ENCODE results near the gene RPS6KA4.

Gene RPS6KA4

DNA sequence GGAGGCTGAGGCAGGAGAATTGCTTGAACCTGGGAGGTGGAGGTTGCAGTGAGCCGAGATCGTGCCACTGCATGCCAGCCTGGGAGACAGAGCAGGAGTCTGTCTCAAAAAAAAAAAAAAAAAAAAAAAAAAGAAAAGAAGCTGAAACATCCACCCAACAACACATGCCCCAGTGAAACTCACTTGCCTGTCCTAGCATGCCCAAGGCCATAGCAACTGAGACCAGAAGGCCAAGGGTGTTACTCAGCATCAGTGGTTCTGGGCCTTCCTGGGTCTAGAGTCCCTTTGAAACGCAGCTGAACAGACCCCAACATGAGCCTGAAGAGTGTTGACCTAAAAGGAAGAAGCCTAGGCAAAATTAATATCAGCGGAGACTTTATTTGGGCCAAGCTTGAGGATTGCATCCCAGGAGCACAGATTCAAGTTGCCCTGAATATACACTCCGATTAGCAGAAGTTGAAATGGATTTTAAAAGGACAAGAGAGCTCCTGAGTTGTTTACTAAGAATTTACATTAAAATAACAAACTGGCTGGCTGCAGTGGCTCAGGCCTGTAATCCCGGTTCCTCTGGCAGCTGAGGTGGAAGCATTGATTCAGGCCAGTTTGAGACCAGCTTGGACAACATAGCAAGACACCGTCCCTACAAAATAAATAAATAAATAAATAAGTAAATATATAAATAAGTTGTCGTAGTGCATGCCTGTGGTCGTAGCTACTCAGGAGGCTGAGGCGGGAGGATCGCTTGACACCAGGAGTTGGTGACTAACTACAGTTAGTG is 34.1 kb upstream of the RPS6KA4 start:
- Histone ChIP-seq H3K4me2 (ENCODE audit: low read length) (no peak overlapping the region), H3K9me2 (ENCODE audit: low read depth, low read length) (no peaks in the 10 kb centered on the region)
- TF ChIP-seq, protein P1, sequence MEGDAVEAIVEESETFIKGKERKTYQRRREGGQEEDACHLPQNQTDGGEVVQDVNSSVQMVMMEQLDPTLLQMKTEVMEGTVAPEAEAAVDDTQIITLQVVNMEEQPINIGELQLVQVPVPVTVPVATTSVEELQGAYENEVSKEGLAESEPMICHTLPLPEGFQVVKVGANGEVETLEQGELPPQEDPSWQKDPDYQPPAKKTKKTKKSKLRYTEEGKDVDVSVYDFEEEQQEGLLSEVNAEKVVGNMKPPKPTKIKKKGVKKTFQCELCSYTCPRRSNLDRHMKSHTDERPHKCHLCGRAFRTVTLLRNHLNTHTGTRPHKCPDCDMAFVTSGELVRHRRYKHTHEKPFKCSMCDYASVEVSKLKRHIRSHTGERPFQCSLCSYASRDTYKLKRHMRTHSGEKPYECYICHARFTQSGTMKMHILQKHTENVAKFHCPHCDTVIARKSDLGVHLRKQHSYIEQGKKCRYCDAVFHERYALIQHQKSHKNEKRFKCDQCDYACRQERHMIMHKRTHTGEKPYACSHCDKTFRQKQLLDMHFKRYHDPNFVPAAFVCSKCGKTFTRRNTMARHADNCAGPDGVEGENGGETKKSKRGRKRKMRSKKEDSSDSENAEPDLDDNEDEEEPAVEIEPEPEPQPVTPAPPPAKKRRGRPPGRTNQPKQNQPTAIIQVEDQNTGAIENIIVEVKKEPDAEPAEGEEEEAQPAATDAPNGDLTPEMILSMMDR (IDR thresholded peaks at IDR 0.05; ENCODE audit: low read length) = no peak
- TF ChIP-seq EZH2 (IDR thresholded peaks at IDR 0.05; ENCODE audit: borderline replicate concordance, low read length) = no peak

DNA sequence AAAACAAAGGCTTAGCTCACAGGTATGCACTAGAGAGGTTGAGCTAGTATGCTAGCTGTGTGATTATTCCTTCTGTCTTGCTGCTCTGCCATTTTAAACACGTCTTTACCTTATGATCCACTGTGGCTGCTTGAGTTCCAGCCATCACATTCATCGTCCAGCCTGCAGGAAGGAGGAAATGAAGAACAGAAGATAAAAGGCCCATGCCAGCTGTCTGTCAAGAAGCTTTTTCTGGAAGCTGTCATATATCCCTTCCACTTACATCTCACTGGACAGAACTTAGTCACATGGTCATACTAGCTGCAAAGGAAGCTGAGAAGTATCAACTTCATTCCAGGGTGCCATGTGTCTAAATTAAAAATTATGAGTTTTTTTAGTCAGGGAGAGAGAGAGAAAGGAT is 31.6 kb upstream of the RPS6KA4 start:
- Histone ChIP-seq H3K4me3 (ENCODE audit: low read depth, low read length, poor library complexity, severe bottlenecking) (no peak overlapping the region), H2AFZ (ENCODE audit: low read length) (no peak overlapping the region), H3K9ac (ENCODE audit: low read length) (no peak overlapping the region), H3F3A (ENCODE audit: insufficient read depth, low read length) (no peaks in the 10 kb centered on the region), H3K4me2 (ENCODE audit: low read length) (no peak overlapping the region), H3K36me3 (ENCODE audit: insufficient read depth, low read length) (no peaks in the 10 kb centered on the region), H3K27me3 (ENCODE audit: insufficient read depth, low read length) (peaks cover 4% of the 10 kb centered on the region; the same call in 1 of the 2 replicates), H4K20me1 (ENCODE audit: insufficient read depth, low read length) (no peaks in the 10 kb centered on the region), H3K27ac (ENCODE audit: low read depth, low read length, poor library complexity, severe bottlenecking) (no peak overlapping the region), H3K4me1 (ENCODE audit: insufficient read depth, low read length, severe bottlenecking) (peaks cover 9% of the 10 kb centered on the region), H3K79me2 (ENCODE audit: insufficient read depth, low read length) (no peaks in the 10 kb centered on the region), H3K9me3 (ENCODE audit: low read length) (no peaks in the 10 kb centered on the region), H3K9me2 (ENCODE audit: low read depth, low read length) (no peaks in the 10 kb centered on the region)
- TF ChIP-seq, protein P1 (IDR thresholded peaks at IDR 0.05; ENCODE audit: low read length) = no peak
- TF ChIP-seq EZH2 (IDR thresholded peaks at IDR 0.05; ENCODE audit: borderline replicate concordance, low read length) = no peak

More for the DNA sequence above, 34.1 kb upstream of the RPS6KA4 start:
- Histone ChIP-seq H3F3A (ENCODE audit: insufficient read depth, low read length) (no peaks in the 10 kb centered on the region), H3K27ac (ENCODE audit: low read depth, low read length, poor library complexity, severe bottlenecking) (no peak overlapping the region), H3K4me3 (ENCODE audit: low read depth, low read length, poor library complexity, severe bottlenecking) (no peak overlapping the region), H3K36me3 (ENCODE audit: insufficient read depth, low read length) (peaks cover 10% of the 10 kb centered on the region; the same call in 1 of the 2 replicates), H3K4me1 (ENCODE audit: insufficient read depth, low read length, severe bottlenecking) (no peaks in the 10 kb centered on the region), H3K79me2 (ENCODE audit: insufficient read depth, low read length) (no peaks in the 10 kb centered on the region), H3K27me3 (ENCODE audit: insufficient read depth, low read length) (peaks cover 4% of the 10 kb centered on the region; the same call in 1 of the 2 replicates), H3K9ac (ENCODE audit: low read length) (no peak overlapping the region), H2AFZ (ENCODE audit: low read length) (no peak overlapping the region), H4K20me1 (ENCODE audit: insufficient read depth, low read length) (no peaks in the 10 kb centered on the region), H3K9me3 (ENCODE audit: low read length) (no peaks in the 10 kb centered on the region)

DNA sequence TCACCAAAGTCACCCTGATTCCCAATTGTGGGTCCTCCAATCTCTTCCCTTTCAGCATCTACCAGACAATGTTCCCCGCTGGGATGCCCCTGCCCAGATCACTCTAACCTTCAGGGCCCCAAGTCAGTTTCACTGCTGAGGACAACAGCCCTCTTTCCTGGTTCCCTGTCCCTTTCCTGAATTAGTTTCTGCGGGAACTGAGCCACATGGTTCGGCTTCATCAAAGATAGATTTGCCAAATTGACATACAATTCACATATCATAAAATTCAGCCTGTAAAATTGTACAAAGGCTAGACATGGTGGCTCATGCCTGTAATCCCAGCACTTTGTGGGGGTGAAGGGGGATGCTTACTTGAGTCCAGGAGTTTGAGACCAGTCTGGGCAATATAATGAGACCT is 31.0 kb upstream of the RPS6KA4 start:
- H3K27ac ChIP-seq (ENCODE audit: low read depth, low read length, poor library complexity, severe bottlenecking) = no peak overlapping the region
- no peak for TF ChIP-seq EZH2 (IDR thresholded peaks at IDR 0.05; ENCODE audit: borderline replicate concordance, low read length)
- TF ChIP-seq, protein P1 (IDR thresholded peaks at IDR 0.05; ENCODE audit: low read length) = no peak

More for the DNA sequence above, 31.0 kb upstream of the RPS6KA4 start:
- Histone ChIP-seq H3K4me2 (ENCODE audit: low read length) (no peak overlapping the region), H3K4me3 (ENCODE audit: low read depth, low read length, poor library complexity, severe bottlenecking) (no peak overlapping the region), H3F3A (ENCODE audit: insufficient read depth, low read length) (no peaks in the 10 kb centered on the region), H3K9me3 (ENCODE audit: low read length) (no peaks in the 10 kb centered on the region), H3K4me1 (ENCODE audit: insufficient read depth, low read length, severe bottlenecking) (peaks cover 9% of the 10 kb centered on the region), H3K36me3 (ENCODE audit: insufficient read depth, low read length) (no peaks in the 10 kb centered on the region), H3K79me2 (ENCODE audit: insufficient read depth, low read length) (no peaks in the 10 kb centered on the region), H3K9ac (ENCODE audit: low read length) (no peak overlapping the region), H2AFZ (ENCODE audit: low read length) (no peak overlapping the region), H3K9me2 (ENCODE audit: low read depth, low read length) (no peaks in the 10 kb centered on the region), H4K20me1 (ENCODE audit: insufficient read depth, low read length) (no peaks in the 10 kb centered on the region), H3K27me3 (ENCODE audit: insufficient read depth, low read length) (peaks cover 4% of the 10 kb centered on the region; the same call in 1 of the 2 replicates)

All from OCI-LY1 (cell line).